SK-N-SH (cell line): ENCODE results near the gene ANO6. TPM values are rescaled to one million over a fixed set of nuclear protein-coding genes. Genes with fewer than 3 reads are reported as not detected.

ENCODE experiments used
- CTCF ChIA-PET: fragments of 300-600, 350-600 bp; formaldehyde crosslinking; extraction: SDS; loops from one replicate; lab custom pipeline; 2021; lab: Yijun Ruan, JAX
- POLR2A ChIA-PET: fragments of 350-600 bp; sonication (Branson Sonifier 250); formaldehyde crosslinking; extraction: SDS; loops from one replicate; lab custom pipeline; 2020; ENCODE audit warnings: antibody characterized with exemption, inconsistent platforms; lab: Yijun Ruan, JAX
- DNase-seq: peaks from one replicate; pipeline ENCODE4 v3.0.0; 2012
- H2AFZ ChIP-seq: fragments of 200-600 bp; sonication (generic); 2 replicates; pipeline ENCODE4 v1.8.1; 2016; ENCODE audit warnings: antibody characterized with exemption, mild to moderate bottlenecking, low read depth
- H3F3A ChIP-seq: fragments of 200-600 bp; sonication (generic); replicated peaks from 2 replicates; pipeline ENCODE3; 2016; ENCODE audit warnings: antibody characterized with exemption, mild to moderate bottlenecking; ENCODE audit not compliant: insufficient read depth
- H3K27ac ChIP-seq, 2 experiments: fragments of 200-500 bp in 1 of 2; fragments of 200-600 bp in 1 of 2; sonication (Bioruptor generic) in 1 of 2; sonication (generic), shearing (Covaris generic) in 1 of 2; 2 replicates each; pipeline versions ENCODE4 v1.5.1 to v1.6.1; 2014 to 2016; ENCODE audit warnings: low read depth in 2 of 2, inconsistent platforms in 1 of 2, low read length in 1 of 2, mild to moderate bottlenecking in 1 of 2, mixed read lengths in 1 of 2
- H3K27me3 ChIP-seq: fragments of 200-600 bp; sonication (generic), shearing (Covaris generic); 2 replicates; pipeline ENCODE4 v1.6.1; 2016; ENCODE audit warnings: mixed run types; ENCODE audit not compliant: insufficient read depth
- H3K36me3 ChIP-seq, 2 experiments: fragments of 200-500 bp in 1 of 2; fragments of 200-600 bp in 1 of 2; sonication (Bioruptor generic) in 1 of 2; sonication (generic) in 1 of 2; replicated peaks in 1 of 2; 2 replicates each; pipeline versions ENCODE3 to v1.5.1; 2014 to 2016; ENCODE audit warnings: low read length in 1 of 2, mild to moderate bottlenecking in 1 of 2; ENCODE audit not compliant: insufficient read depth in 2 of 2, control insufficient read depth in 1 of 2
- H3K4me1 ChIP-seq, 2 experiments: fragments of 200-500 bp in 1 of 2; fragments of 200-600 bp in 1 of 2; sonication (Bioruptor generic) in 1 of 2; sonication (generic), shearing (Covaris generic) in 1 of 2; 2 replicates each; pipeline versions ENCODE4 v1.5.1 to v1.6.1; 2014 to 2016; ENCODE audit warnings: low read depth in 1 of 2, low read length in 1 of 2, mixed run types in 1 of 2; ENCODE audit not compliant: insufficient read depth in 2 of 2, control insufficient read depth in 1 of 2
- H3K4me2 ChIP-seq: fragments of 200-600 bp; sonication (generic), shearing (Covaris generic); 2 replicates; pipeline ENCODE4 v1.6.1; 2017; ENCODE audit warnings: mixed run types
- H3K4me3 ChIP-seq, 2 experiments: fragments of 200-500 bp in 1 of 2; fragments of 200-600 bp in 1 of 2; sonication (Bioruptor generic) in 1 of 2; sonication (generic), shearing (Covaris generic) in 1 of 2; 2 replicates each; pipeline versions ENCODE4 v1.5.1 to v1.8.1; 2014 to 2016; ENCODE audit warnings: low read depth in 2 of 2, inconsistent platforms in 1 of 2, low read length in 1 of 2, mild to moderate bottlenecking in 1 of 2, mixed read lengths in 1 of 2, moderate library complexity in 1 of 2
- H3K79me2 ChIP-seq: fragments of 200-600 bp; sonication (generic); 2 replicates; pipeline ENCODE4 v1.8.1; 2017; ENCODE audit warnings: mild to moderate bottlenecking; ENCODE audit not compliant: insufficient read depth
- H3K9ac ChIP-seq: fragments of 200-600 bp; sonication (generic); 2 replicates; pipeline ENCODE4 v1.6.1; 2017; ENCODE audit warnings: mixed run types
- H3K9me2 ChIP-seq: fragments of 200-600 bp; sonication (generic); 2 replicates; pipeline ENCODE4 v1.6.1; 2017; ENCODE audit warnings: mixed run types
- H3K9me3 ChIP-seq: fragments of 200-600 bp; sonication (generic); 2 replicates; pipeline ENCODE4 v1.6.1; 2017; ENCODE audit warnings: mixed run types, mild to moderate bottlenecking, moderate library complexity
- H4K20me1 ChIP-seq: fragments of 200-600 bp; sonication (generic); 2 replicates; pipeline ENCODE4 v1.6.1; 2017; ENCODE audit warnings: mild to moderate bottlenecking, mixed run types; ENCODE audit not compliant: insufficient read depth
- CTCF ChIP-seq: fragments of 200-600 bp; sonication (generic); IDR thresholded peaks from 2 replicates; pipeline ENCODE4 v1.6.1; 2017; ENCODE audit warnings: antibody characterized with exemption, mild to moderate bottlenecking, moderate library complexity
- EP300 ChIP-seq, 2 experiments: IDR thresholded peaks; 2 replicates each; pipeline versions ENCODE4 v1.4.0 to v1.6.1; 2012; ENCODE audit warnings: borderline replicate concordance in 1 of 2, low read depth in 1 of 2, low read length in 1 of 2
- EZH2phosphoT487 ChIP-seq: fragments of 200-600 bp; sonication (generic); IDR thresholded peaks from 2 replicates; pipeline ENCODE4 v1.6.1; 2017; ENCODE audit warnings: low read depth, mixed run types, mild to moderate bottlenecking, antibody characterized with exemption, moderate library complexity, borderline replicate concordance
- FOSL2 ChIP-seq: IDR thresholded peaks from 2 replicates; pipeline ENCODE4 v1.4.0; 2012; ENCODE audit warnings: low read depth, mild to moderate bottlenecking, moderate library complexity, borderline replicate concordance
- IRF3 ChIP-seq: fragments of 150-350 bp; IDR thresholded peaks from 2 replicates; pipeline ENCODE4 v1.6.1; 2016; ENCODE audit warnings: mild to moderate bottlenecking, low read depth, low read length
- MAX ChIP-seq: IDR thresholded peaks from 2 replicates; pipeline ENCODE4 v1.4.0; 2012; ENCODE audit warnings: low read depth
- NRF1 ChIP-seq: IDR thresholded peaks from 2 replicates; pipeline ENCODE4 v1.6.1; 2012; ENCODE audit warnings: low read depth, mild to moderate bottlenecking, low read length
- PBX3 ChIP-seq: IDR thresholded peaks from 2 replicates; pipeline ENCODE4; 2012
- RFX5 ChIP-seq: IDR thresholded peaks from 2 replicates; pipeline ENCODE4 v1.6.1; 2012; ENCODE audit warnings: mild to moderate bottlenecking, improper control_type of control experiment, low read length
- SIN3A ChIP-seq: IDR thresholded peaks from 2 replicates; pipeline ENCODE4 v1.6.1; 2012; ENCODE audit warnings: low read depth, mild to moderate bottlenecking, low read length, moderate library complexity, borderline replicate concordance
- TEAD4 ChIP-seq: IDR thresholded peaks from 2 replicates; pipeline ENCODE4 v1.4.0; 2012; ENCODE audit warnings: mild to moderate bottlenecking, borderline replicate concordance; ENCODE audit not compliant: insufficient read depth
- ZBTB33 ChIP-seq: IDR thresholded peaks from 2 replicates; pipeline ENCODE4 v1.4.0; 2012; ENCODE audit warnings: low read depth, borderline replicate concordance
- WGBS: methylation state at CpG from one replicate; pipeline ENCODE4 v1.1.6; 2017; ENCODE audit warnings: low lambda C conversion rate; 5-methylcytosine and 5-hydroxymethylcytosine counted together
- polyA plus RNA-seq, 3 experiments: library from polyadenylated mRNA; depleted of rRNA; stranded (reverse); fragments of >200 nt; gene quantifications; 2 replicates each; pipeline ENCODE4 v1.2.3, GENCODE V29; 2012

Gene ANO6
- polyA plus RNA-seq, 1 of the 3 experiments (the other 2 are of a cell fraction) = 20.1 TPM

- Histone ChIP-seq H3K9me2 (no peaks in the 10 kb centered on the region), H3K27me3 (no peaks in the 10 kb centered on the region), H3K9ac (no peak overlapping the region), H3K36me3 (peaks cover 43 to 51% of the 10 kb centered on the region in 2 experiments), H3F3A (no peaks in the 10 kb centered on the region), H2AFZ (no peak overlapping the region), H4K20me1 (no peaks in the 10 kb centered on the region), H3K9me3 (no peaks in the 10 kb centered on the region), H3K79me2 (no peaks in the 10 kb centered on the region), H3K4me2 (no peak overlapping the region), H3K27ac (no peak overlapping the region), H3K4me3 (no peak overlapping the region), H3K4me1 (peaks cover 0 to 4% of the 10 kb centered on the region in 2 experiments; a peak in 2 of 4 replicates)
- TF ChIP-seq PBX3 (no peak), FOSL2 (no peak), EP300 (IDR thresholded peaks at IDR 0.05; ENCODE audit: borderline replicate concordance in 1 of 2, low read depth in 1 of 2, low read length in 1 of 2) (no peak), NRF1 (no peak), CTCF (no peak), MAX (no peak), IRF3 (no peak), EZH2phosphoT487 (no peak), TEAD4 (no peak), SIN3A (no peak), RFX5 (no peak), ZBTB33 (no peak)
- no peak for DNase-seq
- WGBS = 93% methylated on average over 5 of the region's 5 CpGs
- ChIA-PET CTCF (interaction anchor here (1.2 kb wide), 1 partner anchor 214 kb away, joined by 3 read pairs; no protein-coding TSS in a partner anchor), POLR2A (no interaction called here)
Observed at GRCh38 chr12:45431126-45431525, 215.2 kb downstream of the ANO6 start.
